Activated CD4-positive, alpha-beta T cell treated with anti-CD3 and anti-CD28 coated beads for 36 hours (primary cell): ENCODE measurements around the gene FAM181A. TPM values are rescaled to one million over a fixed set of nuclear protein-coding genes. Genes with fewer than 3 reads are reported as not detected.

Experiments
- ATAC-seq: fragments of 200-7000 bp; cut with Tn5 transposase; one replicate; pipeline ENCODE4 v1.10.0; 2021; ENCODE audit warnings: mild to moderate bottlenecking, moderate library complexity
- CTCF ChIA-PET: fragments of 350-600 bp; sonication (Branson Sonifier 250); formaldehyde crosslinking; loops from one replicate; lab custom pipeline; 2021; ENCODE audit warnings: antibody characterized with exemption; lab: Charles Lee
- POLR2A ChIA-PET: fragments of 350-600 bp; sonication (Branson Sonifier 250); formaldehyde crosslinking; loops from one replicate; lab custom pipeline; 2021; ENCODE audit warnings: antibody characterized with exemption, inconsistent platforms; lab: Charles Lee
- DNase-seq: peaks from one replicate; pipeline ENCODE4 v3.0.0-alpha.2; 2020
- H3K27ac Mint-ChIP-seq: one replicate; pipeline ENCODE4 v1.8.0; 2021; ENCODE audit warnings: mixed read lengths
- H3K27me3 Mint-ChIP-seq: one replicate; pipeline ENCODE4 v1.8.0; 2021; ENCODE audit warnings: mixed read lengths
- H3K36me3 Mint-ChIP-seq: one replicate; pipeline ENCODE4 v1.8.0; 2021; ENCODE audit warnings: low read depth, mixed read lengths
- H3K4me1 Mint-ChIP-seq: one replicate; pipeline ENCODE4 v1.8.0; 2021; ENCODE audit warnings: mixed read lengths
- H3K4me3 Mint-ChIP-seq: one replicate; pipeline ENCODE4 v1.8.0; 2021; ENCODE audit warnings: mild to moderate bottlenecking, moderate library complexity, mixed read lengths
- H3K9me3 Mint-ChIP-seq: one replicate; pipeline ENCODE4 v1.8.0; 2021; ENCODE audit warnings: low read depth, mixed read lengths
- intact Hi-C, 2 experiments: fragments of 100-400 bp; cut with DNase I in 1 of 2; cut with micrococcal nuclease in 1 of 2; formaldehyde crosslinking; loops; one replicate each; pipeline versions ENCODE4 v1.14.2 to v1.15.1; 2022 to 2024; cut with DNase I, micrococcal nuclease
- total RNA-seq, 2 experiments: library from RNA; stranded (reverse); gene quantifications; one replicate each; pipeline ENCODE4 v1.2.3, GENCODE V29; 2021

The FAM181A gene
- total RNA-seq, 2 experiments from 2014 or later: not detected

DNA sequence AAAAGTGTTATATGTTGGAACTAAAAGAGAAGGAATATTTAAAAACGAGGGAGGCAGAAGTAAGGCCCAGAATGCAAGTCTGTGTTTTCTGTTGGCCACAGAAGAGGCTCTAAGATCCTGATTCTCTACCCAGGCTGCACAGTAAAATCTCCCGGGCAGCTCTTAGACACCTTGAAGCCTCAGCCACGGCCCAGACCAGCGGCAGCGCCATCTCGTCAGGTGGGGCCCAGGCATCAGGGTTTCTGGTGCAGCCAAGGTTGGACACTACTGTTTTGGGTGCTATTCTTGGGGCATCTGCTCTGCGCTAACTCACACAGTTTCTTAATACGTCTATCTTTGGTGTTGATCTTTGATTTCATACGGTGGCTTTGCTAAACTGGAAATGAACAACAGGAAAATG is 16.8 kb downstream of the FAM181A start:
- Mint-ChIP-seq H3K4me1 (peaks cover 12% of the 10 kb centered on the region), H3K27ac (no peak overlapping the region), H3K27me3 (peaks cover 3% of the 10 kb centered on the region), H3K4me3 (no peak overlapping the region), H3K36me3 (peaks cover 3% of the 10 kb centered on the region), H3K9me3 (no peaks in the 10 kb centered on the region)
- no peak for DNase-seq
- intact Hi-C loops: no loop called here
- CTCF ChIA-PET: interaction anchor here (1.1 to 14.8 kb wide), 3 partner anchors 26 to 93 kb away, joined by 3 to 349 read pairs (median 3); partner anchors contain the start of gene CCDC197
- POLR2A ChIA-PET: no interaction called here
- ATAC-seq: no peak

DNA sequence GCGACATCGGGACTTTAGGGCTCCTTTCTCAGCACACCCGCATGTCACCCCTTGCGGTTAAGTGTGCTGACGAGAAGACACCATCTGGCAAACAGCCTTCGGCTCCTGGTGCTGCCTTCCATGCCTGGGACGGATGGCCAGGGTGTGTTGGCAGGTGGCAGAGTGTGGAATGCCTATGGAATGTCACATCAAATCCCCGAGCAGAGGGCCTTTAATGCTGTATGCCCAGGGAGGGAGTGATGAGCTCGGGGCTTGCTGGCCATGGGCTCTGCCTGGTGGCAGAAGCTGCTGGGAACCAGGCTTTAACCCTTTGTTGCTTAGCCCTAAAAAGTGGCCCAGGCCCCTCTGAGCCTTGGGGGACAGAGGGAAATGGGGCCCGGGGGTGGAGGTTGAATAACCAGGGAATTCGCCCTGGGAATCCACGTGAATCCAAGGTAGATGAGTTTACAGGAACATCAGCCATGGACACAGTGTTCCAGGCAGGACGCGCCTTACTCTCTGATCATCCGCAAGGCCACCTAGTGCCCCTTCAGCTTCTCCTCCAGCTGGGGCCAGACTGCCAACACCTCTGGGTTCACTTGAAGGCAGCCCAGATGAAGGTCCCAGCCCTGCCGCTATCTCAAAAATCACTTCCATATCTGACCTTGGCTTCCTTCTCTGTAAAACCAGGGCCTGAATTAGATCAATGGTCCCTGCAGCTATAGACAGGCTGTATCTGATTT is 17.4 kb downstream of the FAM181A start:
- no peak overlapping the region for H3K27ac Mint-ChIP-seq
- peaks cover 10% of the 10 kb centered on the region for H3K4me1 Mint-ChIP-seq
- DNase-seq (no peak), ATAC-seq (no peak)
- H3K4me3 Mint-ChIP-seq: no peak overlapping the region
- peaks cover 3% of the 10 kb centered on the region for H3K36me3 Mint-ChIP-seq
- no peaks in the 10 kb centered on the region for H3K9me3 Mint-ChIP-seq
- intact Hi-C loops: no loop called here
- ChIA-PET CTCF (interaction anchor here (1.3 to 14.8 kb wide), 2 partner anchors 26 to 54 kb away, joined by 3 to 349 read pairs; partner anchors contain the start of gene CCDC197), POLR2A (no interaction called here)
- no peaks in the 10 kb centered on the region for H3K27me3 Mint-ChIP-seq

DNA sequence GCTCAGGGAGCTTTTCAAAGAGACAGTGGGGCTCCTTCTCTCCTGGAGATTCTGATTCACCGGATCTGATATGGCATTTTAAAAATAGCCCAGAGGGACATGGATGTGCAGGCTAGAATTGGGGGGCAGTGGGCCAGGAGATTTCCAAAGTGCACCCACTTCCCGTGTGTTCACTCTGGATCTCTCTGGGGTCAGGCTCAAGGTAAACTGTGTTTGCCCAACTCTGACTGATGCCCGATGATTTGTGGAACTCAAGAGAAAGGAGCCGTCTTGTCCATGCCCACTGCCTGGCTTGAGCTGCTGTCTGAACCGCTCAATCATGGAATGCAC is 17.9 kb downstream of the FAM181A start:
- H3K4me1 Mint-ChIP-seq: peaks cover 6% of the 10 kb centered on the region
- H3K27me3 Mint-ChIP-seq: no peaks in the 10 kb centered on the region
- no peak overlapping the region for H3K27ac Mint-ChIP-seq
- H3K4me3 Mint-ChIP-seq: no peak overlapping the region
- CTCF ChIA-PET: interaction anchor here (0.6 to 14.8 kb wide), 2 partner anchors 23 to 54 kb away, joined by 3 to 349 read pairs; partner anchors contain the start of gene CCDC197
- POLR2A ChIA-PET: no interaction called here
- ATAC-seq: no peak
- no peaks in the 10 kb centered on the region for H3K9me3 Mint-ChIP-seq
- DNase-seq: no peak
- peaks cover 4% of the 10 kb centered on the region for H3K36me3 Mint-ChIP-seq
- intact Hi-C loops: no loop called here

DNA sequence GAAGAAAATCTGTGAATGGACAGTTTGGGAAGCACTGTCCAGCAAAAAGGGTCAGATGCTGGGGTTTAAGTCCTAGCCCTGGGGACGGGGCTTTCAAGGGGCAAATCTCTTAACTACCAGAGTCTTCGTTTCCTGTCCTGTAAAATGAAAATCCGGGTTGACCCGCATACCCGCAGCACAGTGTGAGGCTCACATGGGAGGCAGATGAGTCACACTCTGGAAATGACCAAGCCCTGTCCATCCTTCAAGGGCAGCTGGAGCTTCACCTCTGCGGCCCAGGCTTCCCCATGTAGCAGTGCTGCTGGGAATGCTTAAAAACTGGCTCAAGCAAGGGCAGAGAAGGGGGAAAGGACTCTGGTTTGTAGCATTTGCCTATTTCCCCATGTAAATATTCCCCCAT is 19.0 kb downstream of the FAM181A start:
- POLR2A ChIA-PET: no interaction called here
- CTCF ChIA-PET: interaction anchor here (0.5 to 14.8 kb wide), 9 partner anchors 17 to 1190 kb away, joined by 3 to 349 read pairs (median 3); partner anchors contain the start of gene CCDC197
- H3K9me3 Mint-ChIP-seq: no peaks in the 10 kb centered on the region
- peaks cover 10% of the 10 kb centered on the region for H3K4me1 Mint-ChIP-seq
- H3K27ac Mint-ChIP-seq: no peak overlapping the region
- DNase-seq (no peak), ATAC-seq (peak; percentile 26)
- peaks cover 10% of the 10 kb centered on the region for H3K36me3 Mint-ChIP-seq
- no peaks in the 10 kb centered on the region for H3K27me3 Mint-ChIP-seq
- intact Hi-C loops: no loop called here
- no peak overlapping the region for H3K4me3 Mint-ChIP-seq

DNA sequence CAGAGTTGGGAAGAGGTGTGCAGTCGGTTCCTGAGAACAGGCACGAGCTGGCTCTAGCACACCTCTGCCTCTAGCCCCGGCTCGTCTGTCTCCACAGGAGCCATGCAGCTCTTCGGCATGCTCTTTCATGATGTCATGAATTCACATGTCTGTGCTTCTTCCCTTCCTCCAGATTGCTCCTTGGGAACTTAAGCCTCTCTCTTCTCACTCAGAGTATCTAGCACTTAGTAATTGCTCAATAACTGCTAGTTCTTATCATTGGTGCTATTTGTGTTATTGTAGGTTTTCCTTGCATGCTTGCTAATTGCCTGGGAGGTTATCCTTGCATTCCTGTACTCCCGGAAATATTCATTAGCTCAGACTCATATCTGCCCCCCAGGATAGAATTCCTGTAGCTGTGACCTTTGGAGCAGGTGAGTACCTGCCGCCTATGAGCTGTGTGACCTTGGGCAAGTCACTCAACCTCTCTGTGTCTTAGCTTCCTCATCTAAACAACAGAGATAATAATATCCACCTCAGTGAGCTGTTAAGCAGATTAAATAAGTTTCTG is 19.5 kb downstream of the FAM181A start:
- ChIA-PET POLR2A (no interaction called here), CTCF (interaction anchor here (0.5 to 14.8 kb wide), 9 partner anchors 16 to 1190 kb away, joined by 3 to 349 read pairs (median 3); partner anchors contain the start of gene CCDC197)
- H3K4me3 Mint-ChIP-seq: no peak overlapping the region
- H3K9me3 Mint-ChIP-seq: no peaks in the 10 kb centered on the region
- peaks cover 15% of the 10 kb centered on the region for H3K4me1 Mint-ChIP-seq
- ATAC-seq: no peak
- H3K27ac Mint-ChIP-seq: no peak overlapping the region
- no peak for DNase-seq
- H3K27me3 Mint-ChIP-seq: no peaks in the 10 kb centered on the region
- intact Hi-C loops: no loop called here
- H3K36me3 Mint-ChIP-seq: peaks cover 10% of the 10 kb centered on the region

DNA sequence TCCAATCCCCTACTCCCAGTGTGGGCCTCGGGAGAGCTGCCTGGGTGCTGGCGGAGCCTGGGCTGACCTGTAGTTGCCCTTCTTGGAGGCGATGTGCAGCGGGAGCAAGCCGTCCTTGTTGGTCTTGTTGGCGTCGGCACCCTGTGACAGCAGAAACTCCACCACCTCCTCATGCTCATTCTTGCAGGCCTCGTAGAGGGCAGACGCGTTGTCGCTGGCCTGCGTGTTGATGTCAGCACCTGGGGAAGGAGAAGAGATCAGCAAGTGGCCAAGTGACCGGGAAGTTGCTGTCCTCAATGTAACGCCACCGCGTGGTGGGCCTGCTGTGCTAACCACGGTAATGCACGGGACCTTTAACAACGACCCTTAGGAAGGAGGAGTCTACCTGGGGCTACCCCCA is 20.1 kb downstream of the FAM181A start:
- no peak for ATAC-seq
- peaks cover 21% of the 10 kb centered on the region for H3K4me1 Mint-ChIP-seq
- CTCF ChIA-PET: interaction anchor here (0.9 to 14.8 kb wide), 5 partner anchors 24 to 295 kb away, joined by 3 to 349 read pairs (median 3); partner anchors contain the start of gene CCDC197
- intact Hi-C loops: no loop called here
- H3K27me3 Mint-ChIP-seq: no peaks in the 10 kb centered on the region
- no peak overlapping the region for H3K27ac Mint-ChIP-seq
- H3K36me3 Mint-ChIP-seq: peaks cover 10% of the 10 kb centered on the region
- H3K4me3 Mint-ChIP-seq: no peak overlapping the region
- POLR2A ChIA-PET: no interaction called here
- DNase-seq: no peak
- no peaks in the 10 kb centered on the region for H3K9me3 Mint-ChIP-seq

DNA sequence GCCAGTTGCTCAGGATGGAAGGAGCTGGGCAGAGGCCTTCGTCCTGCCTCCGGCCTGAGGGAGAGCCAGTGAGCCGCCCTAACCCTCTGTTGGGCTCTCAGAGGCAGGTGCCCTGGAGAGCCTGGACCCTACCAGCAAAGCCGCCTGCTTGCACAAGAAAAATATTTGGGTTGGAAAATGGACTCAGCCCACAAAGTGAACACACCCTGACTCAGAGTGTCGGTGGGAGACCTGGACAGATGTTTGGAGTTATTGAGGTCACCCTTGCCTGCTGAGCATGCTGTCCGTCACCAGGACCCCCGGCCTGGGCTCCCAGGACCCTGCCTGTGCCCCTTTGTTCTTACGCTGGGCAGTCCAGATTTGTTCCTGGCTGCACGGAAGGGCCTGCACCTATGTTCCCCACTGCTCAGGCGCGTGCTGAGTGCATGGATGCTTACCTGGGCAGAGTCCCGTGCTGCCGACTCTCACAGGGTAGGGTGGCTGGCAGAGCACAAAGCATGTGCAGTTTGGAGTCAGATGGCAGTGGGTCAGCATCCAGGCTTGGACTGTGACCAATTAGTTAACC is 22.4 kb downstream of the FAM181A start:
- intact Hi-C loops: loop anchor here in 1 of 2 experiments (10.0 kb wide), 1 partner anchor 1575 kb away; no protein-coding TSS in a partner anchor
- no peak overlapping the region for H3K27ac Mint-ChIP-seq
- DNase-seq (no peak), ATAC-seq (no peak)
- POLR2A ChIA-PET: no interaction called here
- H3K4me3 Mint-ChIP-seq: no peak overlapping the region
- CTCF ChIA-PET: interaction anchor here (0.7 to 3.0 kb wide), 3 partner anchors 10 to 62 kb away, joined by 3 to 16 read pairs (median 3); no protein-coding TSS in a partner anchor
- peaks cover 43% of the 10 kb centered on the region for H3K4me1 Mint-ChIP-seq
- H3K9me3 Mint-ChIP-seq: no peaks in the 10 kb centered on the region
- H3K36me3 Mint-ChIP-seq: peaks cover 14% of the 10 kb centered on the region
- H3K27me3 Mint-ChIP-seq: no peaks in the 10 kb centered on the region

DNA sequence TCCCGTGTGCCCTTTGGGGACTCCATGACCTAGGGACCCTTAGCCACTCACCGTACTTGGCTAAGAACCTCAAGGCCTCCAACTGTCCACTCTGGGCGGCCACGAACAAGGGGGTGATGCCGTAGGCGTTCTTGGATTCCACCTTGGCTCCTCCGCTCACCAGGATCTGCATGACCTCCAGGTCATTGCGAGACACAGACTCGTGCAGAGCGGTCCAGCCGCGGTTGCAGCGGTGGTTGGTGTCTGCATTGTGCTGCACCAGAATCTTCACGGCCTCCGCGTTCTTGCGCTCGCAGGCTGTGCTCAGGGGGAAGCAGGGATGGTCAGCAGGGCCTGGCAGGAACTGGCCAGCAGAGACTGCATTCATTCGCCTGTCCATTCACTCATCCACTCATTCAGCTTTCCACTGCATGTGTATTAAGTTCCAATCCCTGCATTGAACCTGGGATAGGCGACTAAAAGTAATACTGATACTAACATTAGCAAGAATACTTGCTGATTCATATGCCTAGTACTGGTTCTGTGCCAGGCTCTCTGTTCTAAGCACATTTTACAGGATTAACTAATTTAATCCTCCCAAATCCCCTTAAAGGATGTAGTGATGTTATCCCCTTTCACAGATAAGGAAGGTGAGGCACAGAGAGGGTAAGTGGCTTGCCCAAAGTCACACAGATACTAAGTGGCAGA is 23.9 kb downstream of the FAM181A start:
- ChIA-PET CTCF (interaction anchor here (1.4 to 3.0 kb wide), 5 partner anchors 11 to 71 kb away, joined by 5 to 21 read pairs (median 5); no protein-coding TSS in a partner anchor), POLR2A (no interaction called here)
- Mint-ChIP-seq H3K4me3 (no peak overlapping the region), H3K4me1 (peaks cover 58% of the 10 kb centered on the region), H3K9me3 (no peaks in the 10 kb centered on the region), H3K27ac (no peak overlapping the region), H3K27me3 (no peaks in the 10 kb centered on the region), H3K36me3 (peaks cover 19% of the 10 kb centered on the region)
- intact Hi-C loops: loop anchor here in 1 of 2 experiments (10.0 kb wide), 1 partner anchor 1574 kb away; no protein-coding TSS in a partner anchor
- ATAC-seq: peak; percentile 42
- no peak for DNase-seq

DNA sequence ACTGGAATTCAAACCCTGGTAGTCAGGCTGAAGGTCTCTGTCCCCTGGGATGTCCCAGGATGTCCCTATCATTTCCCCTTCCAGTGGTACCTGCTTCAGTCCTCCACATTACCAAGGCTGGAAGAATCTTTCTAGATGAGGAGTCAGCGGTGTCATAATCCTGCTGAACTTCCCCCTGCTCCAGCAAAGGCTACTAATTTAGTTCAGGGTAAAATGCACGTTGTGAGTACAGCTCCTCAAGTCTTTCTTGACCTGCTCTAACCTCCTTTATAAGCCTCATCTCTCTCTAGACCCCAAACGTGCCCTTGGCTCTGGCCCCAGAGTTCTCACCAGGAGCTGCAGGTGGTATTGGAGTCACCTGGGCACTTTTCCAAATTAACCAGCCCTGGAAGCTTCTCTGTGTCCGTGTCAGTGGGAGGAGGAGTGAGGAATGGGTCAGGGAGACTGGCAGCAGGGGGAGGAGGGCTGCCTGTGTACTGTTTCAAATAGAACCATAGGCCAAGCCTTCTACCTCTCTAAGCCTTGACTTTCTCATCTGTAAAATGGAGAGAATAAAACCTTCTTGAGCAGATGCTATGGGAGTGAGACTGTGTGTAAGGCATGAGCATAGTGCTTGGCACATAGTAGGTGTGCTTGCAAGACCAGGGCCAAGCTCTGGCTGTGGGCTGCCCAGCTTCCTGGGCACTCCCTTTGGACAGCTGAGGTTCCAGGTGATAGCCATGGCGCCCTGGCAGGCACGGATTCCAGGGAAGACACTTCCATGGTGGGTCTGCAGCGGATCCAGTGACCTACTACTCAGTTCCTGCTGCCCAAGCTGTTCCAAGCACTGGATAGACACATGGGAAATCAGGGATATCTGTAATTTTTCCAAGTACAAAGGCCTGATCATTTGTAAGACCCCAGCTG is 24.7 kb downstream of the FAM181A start:
- no peak for ATAC-seq
- POLR2A ChIA-PET: no interaction called here
- intact Hi-C loops: loop anchor here in 1 of 2 experiments (10.0 kb wide), 1 partner anchor 1573 kb away; no protein-coding TSS in a partner anchor
- Mint-ChIP-seq H3K27ac (no peak overlapping the region), H3K9me3 (no peaks in the 10 kb centered on the region), H3K4me3 (no peak overlapping the region), H3K36me3 (peaks cover 19% of the 10 kb centered on the region), H3K4me1 (peaks cover 66% of the 10 kb centered on the region), H3K27me3 (no peaks in the 10 kb centered on the region)
- DNase-seq: no peak
- CTCF ChIA-PET: interaction anchor here (0.9 to 2.4 kb wide), 6 partner anchors 11 to 70 kb away, joined by 3 to 21 read pairs (median 5); no protein-coding TSS in a partner anchor

DNA sequence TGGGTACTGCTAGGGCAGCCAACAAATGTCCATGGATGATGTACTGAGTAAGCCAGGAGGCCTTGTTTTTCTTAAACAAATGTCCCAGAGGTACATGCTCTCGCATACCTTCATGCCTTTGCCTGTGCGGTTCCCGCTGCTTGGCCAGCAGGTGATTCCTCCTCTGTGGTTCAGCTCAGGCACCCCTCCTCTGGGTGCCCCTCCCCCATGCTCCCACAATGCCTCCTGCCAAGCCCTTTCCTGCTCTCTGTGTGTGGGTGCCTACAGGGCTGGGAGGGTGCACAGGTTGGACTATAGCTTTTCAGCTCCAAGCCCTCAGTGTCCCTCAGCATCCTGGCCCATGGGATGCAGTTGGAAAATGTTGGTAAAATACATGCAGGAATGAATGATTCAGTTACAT is 25.7 kb downstream of the FAM181A start:
- DNase-seq (peak; percentile 36), ATAC-seq (no peak)
- POLR2A ChIA-PET: interaction anchor here (1.0 kb wide), 1 partner anchor 20 kb away, joined by 3 read pairs; no protein-coding TSS in a partner anchor
- peaks cover 76% of the 10 kb centered on the region for H3K4me1 Mint-ChIP-seq
- peaks cover 19% of the 10 kb centered on the region for H3K36me3 Mint-ChIP-seq
- CTCF ChIA-PET: interaction anchor here (0.9 to 2.4 kb wide), 5 partner anchors 10 to 51 kb away, joined by 3 to 21 read pairs (median 5); no protein-coding TSS in a partner anchor
- H3K27ac Mint-ChIP-seq: no peak overlapping the region
- intact Hi-C loops: loop anchor here in 1 of 2 experiments (10.0 kb wide), 1 partner anchor 1572 kb away; no protein-coding TSS in a partner anchor
- H3K4me3 Mint-ChIP-seq: peak overlapping the region; percentile 75
- H3K27me3 Mint-ChIP-seq: no peaks in the 10 kb centered on the region
- no peaks in the 10 kb centered on the region for H3K9me3 Mint-ChIP-seq
